GM19240 (cell line): ENCODE data around the gene ULK3.
A peak's percentile ranks its signal among the peaks of the same experiment; 100 is the strongest.

Source experiments
- DNase-seq: peaks from one replicate; pipeline ENCODE4 v3.0.0; 2011; ENCODE audit warnings: low spot score; ENCODE audit not compliant: insufficient read length

Gene ULK3

DNA sequence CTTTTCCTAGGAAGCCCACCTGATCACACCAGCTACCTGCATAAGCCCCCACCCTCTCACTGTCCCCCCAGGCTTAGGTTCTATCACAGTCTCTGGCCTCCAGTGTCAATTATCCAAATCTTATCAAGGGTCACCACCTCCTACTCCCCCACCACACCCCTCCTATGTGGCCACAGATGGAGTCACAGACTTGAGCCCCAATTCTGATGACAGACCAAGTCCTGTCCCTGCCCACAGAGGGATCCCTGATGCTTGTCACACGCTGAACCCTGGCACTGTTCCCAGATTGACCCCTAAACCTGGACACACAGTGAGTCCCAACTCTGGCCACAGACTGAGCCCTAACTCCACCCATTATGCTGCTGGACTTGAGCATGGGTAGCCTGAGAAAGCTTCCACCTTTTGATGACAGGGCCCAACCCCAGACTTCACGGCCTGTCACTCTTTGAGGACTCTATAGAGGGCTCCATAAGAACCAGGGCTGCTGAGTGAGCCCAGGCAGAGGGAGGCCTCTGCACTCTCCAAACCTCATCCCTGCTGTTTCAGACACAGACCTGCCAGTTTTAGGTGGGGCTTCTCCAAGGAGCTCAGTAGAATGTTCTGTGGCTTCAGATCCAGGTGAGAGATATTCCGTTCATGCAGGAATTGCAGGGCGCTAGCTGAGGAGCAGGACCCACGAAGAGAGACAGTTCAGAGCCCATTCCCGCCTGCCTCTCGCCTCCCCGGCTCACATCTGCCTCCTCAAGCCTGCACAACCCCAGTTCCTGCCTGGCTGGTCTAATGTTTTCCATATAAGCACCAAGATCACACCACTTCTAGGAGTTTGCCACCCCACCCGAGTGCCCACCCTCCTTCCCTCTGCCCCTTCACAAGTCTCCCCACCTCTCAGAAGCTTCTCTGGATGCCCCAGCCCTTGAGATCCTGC, 1.8 kb downstream of the ULK3 start:
- peak; percentile 0 for DNase-seq

DNA sequence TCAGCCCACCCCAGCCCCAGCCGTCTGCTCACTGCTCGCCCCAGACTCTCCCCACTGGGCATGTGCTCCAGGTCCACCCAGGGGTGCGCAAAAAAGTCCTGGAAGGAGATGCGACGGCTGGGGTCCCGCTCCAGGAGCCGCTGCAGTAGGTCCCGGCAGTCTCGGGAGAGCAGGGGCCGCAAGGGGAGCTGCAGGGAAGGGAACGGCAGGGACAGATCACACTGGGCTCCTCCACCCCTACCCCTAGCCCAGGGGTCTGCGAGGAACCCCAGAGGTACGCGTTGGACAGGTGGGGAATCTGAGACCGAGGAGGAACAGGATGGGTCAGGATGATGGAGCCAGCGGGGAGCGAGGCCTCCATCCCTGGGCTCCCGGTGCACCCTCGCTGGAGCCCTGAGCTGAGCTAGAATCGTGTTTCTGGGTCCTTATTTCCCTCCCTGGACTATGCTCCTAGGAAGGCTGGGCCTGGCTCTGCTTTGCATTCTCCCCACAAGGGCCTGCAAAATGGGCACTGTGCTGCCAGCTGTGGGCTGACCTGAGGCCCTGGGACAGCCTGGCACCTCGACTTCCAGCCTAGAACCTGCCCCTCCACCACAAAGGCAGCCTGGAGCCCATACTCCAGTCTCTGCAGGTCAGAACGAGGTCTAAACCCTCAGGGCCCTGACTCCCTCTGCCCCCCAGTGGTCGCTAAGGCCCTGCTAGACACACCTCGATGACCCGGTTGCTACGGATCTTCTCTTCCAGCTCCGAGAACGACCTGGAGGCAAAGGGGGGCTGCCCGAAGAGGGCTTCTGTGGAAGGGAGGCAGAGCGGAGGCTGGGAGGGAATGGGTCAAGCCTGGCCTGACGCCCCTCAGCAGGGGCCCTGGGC, 3.2 kb downstream of the ULK3 start:
- DNase-seq: peak; percentile 1

DNA sequence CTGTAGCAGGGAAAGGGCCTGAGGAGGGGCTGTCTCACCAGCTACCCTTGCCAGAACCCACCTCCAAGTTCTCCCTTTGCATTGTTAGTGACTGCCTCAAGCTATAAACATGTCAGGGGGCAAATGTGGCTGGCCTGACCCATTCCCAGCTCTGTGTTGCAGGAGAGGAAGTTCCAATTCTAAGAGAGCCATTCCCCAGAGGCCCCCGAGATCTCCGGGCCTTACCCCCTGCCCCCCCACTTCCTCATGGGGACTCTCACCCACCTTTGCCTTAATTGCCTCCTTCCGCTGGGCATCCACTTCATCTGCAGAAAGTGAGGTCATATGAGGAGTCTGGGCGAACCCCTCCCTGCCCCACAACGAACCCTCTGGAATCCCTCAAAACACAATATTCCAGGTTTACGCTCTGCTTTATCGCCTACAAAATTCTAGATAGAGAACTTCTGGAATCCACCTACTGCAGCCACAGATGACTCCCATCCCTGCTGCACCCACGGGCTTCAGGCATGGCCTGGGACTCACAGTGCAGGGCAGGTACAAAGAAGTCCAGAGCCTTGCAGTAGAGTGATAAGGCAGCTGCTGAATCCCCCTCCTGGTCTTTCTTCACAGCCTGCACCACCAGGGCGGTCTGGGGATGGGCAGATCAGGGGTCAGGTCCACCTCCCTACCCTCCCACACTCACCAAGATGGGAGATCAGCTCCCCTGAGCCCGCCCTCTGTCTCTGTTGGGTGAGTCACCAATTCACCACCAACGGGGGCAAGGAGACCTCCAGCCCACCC, 4.0 kb downstream of the ULK3 start:
- DNase-seq: peak; percentile 1

DNA sequence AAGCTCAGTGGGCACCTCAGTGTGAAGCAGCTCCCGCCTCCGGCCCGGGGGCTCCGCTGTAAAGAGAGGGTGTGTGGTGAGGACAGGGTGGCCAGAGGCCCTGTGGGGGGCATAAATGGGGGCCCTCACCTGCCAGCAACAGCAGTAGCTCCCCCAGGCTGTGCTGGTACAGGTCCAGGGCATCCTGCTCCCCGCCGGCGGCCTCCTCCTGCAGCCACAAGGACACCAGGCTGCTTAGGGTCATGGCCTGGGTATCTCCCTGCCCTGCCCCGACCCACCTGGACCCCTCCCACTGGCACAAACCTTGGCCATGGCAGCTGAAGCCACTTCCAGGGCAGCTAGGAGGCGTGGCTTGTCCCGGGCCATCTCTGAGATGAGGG, 4.8 kb downstream of the ULK3 start:
- no peak for DNase-seq

DNA sequence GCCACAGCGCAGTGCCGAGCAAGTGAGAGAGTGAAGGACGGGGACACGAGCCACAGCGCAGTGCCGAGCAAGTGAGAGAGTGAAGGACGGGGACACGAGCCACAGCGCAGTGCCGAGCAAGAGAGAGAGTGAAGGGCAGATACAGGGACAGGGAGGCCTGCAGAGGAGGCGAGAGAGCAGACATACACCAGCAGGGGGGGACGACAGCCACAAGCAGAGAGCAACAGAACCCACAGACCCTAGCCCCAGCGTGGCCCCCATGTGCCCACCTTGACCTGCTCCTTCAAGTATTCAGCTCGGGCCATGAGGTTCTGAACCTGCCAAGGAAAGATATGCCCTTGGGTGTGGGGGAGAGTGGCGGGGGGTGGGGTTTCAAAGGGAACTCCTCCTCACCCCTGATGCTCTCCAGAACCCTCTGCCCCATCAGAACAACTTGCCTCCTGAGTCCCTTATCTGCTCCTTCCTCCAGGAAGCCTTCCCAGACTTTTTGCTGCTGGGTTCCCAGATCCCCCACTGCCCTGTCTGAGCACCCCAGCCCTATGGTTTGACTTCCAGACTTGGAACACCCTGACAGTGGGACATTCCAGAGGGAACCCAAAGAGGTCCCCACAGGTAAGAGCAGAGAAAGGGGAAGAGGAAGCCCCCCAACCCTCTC, 5.3 kb downstream of the ULK3 start:
- no peak for DNase-seq

DNA sequence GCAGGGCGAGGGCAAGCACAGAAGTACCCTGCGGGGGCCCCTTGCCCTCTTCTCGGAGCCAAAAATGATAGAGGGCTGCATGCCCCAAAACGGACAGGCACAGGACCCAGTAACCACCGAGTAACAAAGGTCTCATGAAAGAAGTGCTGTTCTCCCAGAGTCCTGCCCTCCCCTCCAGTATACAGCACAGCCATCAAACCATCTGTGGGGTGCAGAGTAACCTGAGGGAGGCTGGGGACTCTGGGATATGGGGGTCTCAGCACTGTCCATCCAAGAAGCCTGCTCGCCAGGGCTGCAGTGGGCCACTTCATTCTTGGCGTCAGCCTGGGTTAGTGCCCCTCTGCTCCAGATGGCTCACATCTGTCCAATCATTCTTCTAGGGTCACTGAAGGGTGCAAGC, 6.1 kb downstream of the ULK3 start:
- DNase-seq: no peak

DNA sequence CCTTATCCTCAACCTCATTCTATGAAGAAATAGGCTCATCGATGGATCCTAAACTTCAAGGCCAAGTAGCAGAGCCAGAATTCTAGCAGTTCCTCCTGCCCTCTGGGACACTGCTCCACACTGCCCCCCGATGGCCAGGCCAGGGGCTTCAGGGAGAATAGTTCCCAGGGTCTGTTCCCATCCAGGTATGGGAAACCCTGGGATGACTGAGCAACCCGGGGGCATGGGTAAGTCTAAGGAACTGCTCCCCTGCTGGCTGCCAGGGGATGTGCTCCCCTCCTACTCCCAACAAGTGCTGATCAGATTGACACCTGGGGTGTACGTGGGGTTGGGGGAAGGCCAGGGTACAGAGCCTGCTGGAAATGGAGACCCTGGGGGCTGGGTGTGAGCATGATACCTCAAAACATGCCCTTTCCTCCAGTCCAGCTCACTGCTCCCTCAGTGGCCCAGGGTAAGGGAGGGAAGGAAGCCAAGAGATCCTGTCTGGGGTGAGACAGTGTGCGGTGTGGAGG, 7.6 kb downstream of the ULK3 start:
- DNase-seq: no peak

DNA sequence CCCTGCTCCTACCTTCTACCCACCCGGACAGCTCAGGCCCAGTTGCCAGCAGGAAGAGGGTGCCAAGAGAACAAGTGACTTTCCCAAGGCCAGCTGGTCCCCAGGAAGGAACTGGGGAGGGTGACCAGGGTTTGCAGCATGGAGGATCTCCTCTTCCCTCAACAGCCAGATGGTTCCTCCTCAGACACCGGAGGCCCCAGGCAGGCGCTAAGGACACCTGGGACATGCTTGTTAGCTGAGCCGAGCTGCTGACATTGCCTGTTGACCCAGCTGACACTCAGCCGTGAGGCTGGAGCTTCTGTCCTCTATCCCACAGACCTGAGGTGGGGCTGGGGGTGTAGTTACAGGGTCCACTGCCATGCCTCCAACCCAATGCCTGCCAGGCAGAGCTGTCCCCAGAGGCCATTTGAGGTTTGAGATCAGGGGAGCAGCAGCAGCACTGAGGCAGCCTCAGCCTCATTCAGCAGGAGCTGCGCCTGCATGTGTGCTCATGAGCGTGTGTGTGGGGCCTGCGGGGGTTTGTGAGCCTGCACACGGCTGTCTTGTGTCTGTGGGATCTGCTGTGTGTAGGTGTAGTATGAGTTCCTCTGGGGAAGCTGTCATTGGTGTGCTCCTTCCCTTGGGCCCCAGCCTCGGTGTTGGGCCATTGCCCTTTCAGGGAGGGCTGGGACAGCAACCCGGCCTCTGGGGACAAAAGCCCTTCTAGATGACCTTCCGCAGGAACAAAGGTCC, 9.4 kb downstream of the ULK3 start:
- DNase-seq: no peak

DNA sequence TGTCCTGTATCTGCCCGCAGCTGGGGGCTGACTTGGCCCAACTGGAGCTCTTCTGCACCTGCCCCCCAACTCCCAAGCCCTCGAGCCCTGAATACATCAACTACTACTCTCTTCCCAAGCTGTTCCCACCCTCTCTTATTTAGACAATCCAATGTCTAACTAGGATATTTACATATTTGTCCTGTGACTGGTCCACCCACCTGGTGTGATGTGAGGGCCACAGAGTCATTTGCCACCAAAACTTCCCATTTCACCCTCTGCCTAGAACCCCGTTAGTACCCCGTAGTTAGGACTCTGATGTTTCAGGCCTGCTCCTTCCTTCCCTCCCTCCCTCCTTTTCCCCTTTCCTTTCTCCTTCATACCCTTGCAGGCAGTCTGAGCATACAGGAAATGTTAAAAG, 10.1 kb downstream of the ULK3 start:
- no peak for DNase-seq

DNA sequence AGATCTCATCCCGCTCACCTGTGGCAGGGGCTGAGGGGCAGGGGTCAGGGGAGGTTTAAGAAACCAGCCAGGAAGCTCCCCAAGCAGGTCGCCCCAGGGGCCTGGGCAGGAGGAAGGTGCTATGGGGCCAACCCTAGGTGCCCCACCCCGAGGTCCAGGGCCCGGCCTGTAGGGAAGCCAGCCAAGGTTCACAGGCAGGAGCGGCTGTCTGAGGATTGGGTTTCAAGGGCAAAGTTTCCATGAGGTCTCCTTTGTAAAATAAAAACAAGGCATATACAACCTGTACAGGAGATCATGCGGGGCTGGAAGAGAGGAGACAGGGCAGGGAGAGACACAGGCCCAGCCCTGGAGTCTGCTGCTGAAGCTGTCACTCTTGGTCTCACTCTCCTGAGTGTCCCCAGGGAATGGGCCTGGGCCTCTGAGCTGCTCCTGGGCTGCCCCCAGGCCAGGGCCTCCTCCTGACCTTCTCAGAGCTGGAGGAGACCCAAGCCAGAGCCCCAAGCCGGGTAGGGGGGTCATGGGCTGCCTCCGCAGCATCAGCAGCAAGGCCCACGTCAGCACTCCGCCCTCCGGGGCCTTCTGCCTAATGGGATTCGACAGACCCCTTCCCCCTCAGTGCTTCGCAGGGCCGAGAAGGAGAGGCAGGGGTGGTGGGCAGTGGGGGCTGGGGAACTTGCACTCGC, 11.0 kb downstream of the ULK3 start:
- DNase-seq: no peak

DNA sequence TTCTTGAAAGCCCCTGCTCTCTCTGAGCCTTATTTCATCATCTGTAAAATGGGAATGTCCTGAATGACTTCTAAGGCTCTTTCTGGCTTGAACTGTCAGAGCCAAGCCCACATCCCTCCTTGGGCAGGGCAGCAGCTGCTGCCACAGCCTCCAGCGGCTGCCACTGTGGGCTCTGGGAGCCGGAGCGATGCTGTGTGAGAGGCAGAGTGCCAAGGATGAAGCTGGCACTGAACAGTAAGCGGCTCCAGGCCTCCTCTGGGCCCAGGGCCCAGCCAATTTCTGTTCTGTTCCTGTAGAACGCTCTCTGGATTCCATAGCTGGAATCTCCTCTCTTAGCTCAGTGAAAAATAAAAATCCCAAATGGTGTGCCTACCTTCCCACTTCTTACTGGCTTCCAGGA, 12.1 kb downstream of the ULK3 start:
- no peak for DNase-seq

DNA sequence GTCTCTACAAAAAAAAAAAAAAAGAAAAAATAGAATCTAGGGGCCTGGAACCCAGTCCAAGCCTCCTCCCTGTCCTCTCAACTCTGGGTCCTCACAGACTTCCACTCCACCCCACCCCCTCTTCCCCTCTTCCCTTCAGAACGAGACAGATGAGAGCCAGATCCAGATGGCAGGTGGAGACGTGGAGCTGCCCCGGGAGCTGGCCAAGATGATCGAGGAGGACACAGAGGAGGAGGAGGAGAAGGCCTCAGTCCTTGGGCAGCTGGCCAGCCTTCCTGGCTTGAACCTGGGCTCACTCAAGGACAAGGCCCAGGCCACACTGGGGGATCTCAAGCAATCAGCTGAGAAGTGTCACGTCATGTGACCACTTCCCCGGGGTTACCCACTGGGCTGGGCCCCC, 13.0 kb downstream of the ULK3 start:
- DNase-seq: no peak

DNA sequence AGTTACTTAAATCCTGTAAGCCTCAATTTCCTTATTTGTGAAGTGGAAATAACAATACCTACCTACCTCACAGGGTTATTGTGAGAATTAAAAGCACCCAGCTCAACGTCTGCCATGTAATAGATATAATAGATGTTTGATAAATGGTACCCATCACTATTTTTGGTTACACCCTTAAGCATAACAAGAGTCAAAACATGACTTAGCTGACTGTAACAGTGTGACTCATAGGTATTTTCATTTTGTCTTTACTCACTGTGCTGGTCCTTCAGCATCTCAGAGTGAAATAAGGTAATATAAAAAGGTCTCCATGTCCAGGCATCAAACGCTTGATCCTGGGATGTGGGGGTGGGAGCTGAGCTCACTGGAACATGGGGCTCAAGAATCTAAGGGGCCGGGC, 13.5 kb downstream of the ULK3 start:
- no peak for DNase-seq

DNA sequence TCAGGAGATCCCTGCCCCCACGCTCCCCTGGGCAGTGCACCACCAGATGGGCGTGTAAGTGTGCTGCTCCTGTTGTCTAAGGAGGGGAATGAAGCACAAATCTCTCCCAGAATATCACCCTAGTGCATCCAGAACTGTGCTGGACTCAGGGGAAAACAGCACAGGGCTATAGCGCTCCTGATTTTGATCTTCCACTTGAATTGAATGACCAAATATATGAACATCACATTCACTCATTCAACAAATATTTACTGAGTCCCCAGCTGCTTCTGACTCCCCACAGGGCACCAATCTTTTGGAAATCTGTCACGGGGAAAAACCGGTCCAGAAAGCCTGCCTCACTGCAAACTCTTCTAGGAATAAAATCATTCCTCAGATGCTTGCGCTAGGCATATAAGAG, 14.1 kb downstream of the ULK3 start:
- DNase-seq: no peak

DNA sequence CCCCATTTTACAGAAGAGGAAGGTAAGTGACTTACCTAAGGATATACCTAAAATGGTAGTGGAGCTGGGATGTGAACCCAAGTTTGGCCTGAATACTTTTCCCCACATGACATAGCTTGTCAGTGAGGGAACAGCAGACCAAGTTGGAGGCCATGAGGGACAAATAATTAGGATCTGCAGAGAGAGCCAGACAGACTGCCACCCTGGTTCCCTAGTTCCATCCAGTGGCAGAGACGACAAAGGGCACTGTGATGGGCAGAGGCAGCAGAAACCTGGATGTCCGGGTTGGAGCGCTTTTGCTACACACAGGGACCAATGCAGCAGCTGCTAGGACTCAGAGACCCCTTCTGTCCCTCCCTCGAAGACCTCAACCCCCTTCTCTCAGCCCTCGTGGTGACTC, 15.3 kb downstream of the ULK3 start:
- no peak for DNase-seq

DNA sequence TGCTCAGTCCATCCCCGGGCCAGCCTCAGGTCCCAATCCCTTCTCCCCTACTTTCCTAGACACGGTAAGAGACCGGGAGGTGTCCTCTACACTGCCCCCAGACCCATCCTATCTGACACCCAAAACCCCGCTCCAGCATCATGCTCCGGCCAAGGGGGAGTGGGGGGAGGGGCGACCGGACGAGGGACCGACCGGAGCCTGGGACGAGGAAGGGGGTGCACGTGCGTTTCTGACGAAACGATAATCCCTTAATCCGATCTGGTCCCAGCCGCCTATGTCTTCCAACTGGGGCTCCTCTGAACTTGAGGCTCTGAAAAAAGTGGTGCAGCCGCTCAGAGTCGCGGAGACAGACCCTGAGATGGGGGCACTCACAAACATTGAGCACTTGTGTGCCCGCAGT, 16.0 kb downstream of the ULK3 start:
- no peak for DNase-seq

DNA sequence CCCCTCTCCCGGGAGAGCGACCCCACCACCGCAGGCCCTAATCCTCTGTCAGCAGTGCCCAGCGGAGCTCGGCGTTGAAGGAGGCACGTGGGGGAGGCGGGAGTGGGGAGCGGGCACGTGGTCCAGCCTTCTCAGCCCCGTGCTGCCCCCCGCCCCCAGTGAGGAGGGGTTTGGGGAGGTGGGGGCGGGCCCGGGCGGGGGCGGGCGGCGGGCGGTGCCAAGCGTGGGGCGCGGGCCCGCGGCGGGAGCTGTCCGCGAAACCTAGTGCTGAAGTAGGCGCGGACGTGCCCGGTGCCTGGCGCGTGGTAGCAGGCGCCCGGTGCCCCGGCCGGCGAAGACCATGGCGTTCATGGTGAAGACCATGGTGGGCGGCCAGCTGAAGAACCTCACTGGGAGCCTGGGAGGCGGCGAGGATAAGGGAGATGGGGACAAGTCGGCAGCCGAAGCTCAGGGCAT, 16.6 kb downstream of the ULK3 start, which contains the start of gene CPLX3:
CPLX3 (plus strand) TSS at position 264 of the 456 bp plus-strand sequence; CDS start at position 341, 77 bp downstream.
- DNase-seq: no peak

DNA sequence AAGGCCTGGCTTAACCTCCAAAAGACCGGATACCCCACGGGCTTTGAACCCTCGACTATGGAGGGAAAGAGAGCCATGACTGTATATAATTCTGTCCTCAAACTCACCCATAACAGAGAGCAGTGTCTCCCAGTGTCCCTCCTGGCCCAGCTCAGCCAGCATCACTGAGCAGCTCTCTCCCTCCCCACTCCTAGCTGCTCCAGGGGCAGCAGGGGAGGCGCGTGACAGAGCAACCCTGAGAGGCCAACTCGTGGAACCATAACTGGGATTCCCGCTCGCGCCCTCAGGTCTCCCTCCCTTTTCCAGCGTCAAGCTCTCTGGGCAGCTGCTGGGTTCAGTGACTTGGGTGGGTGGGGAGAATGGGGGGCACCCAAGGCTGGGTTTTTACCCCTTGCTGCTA, 17.1 kb downstream of the ULK3 start:
- DNase-seq: no peak

DNA sequence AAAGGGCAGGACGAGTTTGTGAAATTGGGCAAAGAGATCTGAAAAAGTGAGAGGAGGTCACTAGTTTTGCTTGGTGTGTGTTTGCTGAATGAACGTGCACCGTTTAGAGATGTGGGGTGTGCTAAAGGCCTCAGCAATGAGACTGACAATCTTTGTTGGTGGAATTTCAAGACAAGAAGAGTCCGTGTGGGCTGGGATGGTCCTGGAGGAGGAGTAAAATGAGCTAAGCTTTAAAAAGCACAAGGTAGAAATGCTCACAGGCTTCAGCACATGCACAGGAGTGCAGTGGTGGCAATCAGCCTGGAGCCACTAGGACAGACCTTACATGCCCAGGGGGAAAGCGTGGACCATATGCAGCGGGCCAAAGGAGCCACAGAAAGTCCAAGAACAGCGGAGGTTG, 18.0 kb downstream of the ULK3 start:
- no peak for DNase-seq

DNA sequence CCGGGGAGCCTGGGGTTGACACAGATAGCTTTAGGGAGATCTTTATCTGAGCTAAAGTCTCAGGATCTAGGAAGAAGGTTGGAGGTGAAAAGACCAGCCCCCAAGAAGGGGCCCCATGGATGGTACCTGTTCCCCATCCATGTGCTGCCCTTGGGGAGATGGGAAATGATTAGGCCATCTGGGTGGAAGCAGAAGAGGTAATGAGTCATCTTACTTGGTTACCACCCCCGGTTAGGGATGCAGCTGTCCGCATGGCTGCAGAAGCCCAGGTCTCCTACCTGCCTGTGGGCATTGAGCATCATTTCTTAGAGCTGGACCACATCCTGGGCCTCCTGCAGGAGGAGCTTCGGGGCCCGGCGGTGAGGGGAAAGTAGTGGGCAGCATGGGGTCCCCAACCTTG, 19.6 kb downstream of the ULK3 start:
- DNase-seq: no peak
